ENCODE measurements around the gene EYS.

The EYS gene

GRCh38 chr6:64948261-64948660 lies 758.8 kb downstream of the EYS start:
- no peak for TF ChIP-seq CTCF (IDR thresholded peaks at IDR 0.05; ENCODE audit: extremely low read depth, insufficient read depth, missing control alignments)
- no peak for DNase-seq (ENCODE audit: low spot score)
- in situ Hi-C loops (cut with MboI; ENCODE audit: low pct_unique_long_range_greater_than_20kb, low sequenced_read_pairs, unreplicated experiment), result no loop called here

- no peak for TF ChIP-seq CTCF (IDR thresholded peaks at IDR 0.05; ENCODE audit: extremely low read depth, insufficient read depth, missing control alignments)
- in situ Hi-C loops (cut with MboI; ENCODE audit: low pct_unique_long_range_greater_than_20kb, low sequenced_read_pairs, unreplicated experiment), result no loop called here
- DNase-seq (ENCODE audit: low spot score), result no peak
These were observed 761.6 kb downstream of the EYS start for GRCh38 chr6:64945450-64945849.

GRCh38 chr6:64932486-64932885 lies 774.5 kb downstream of the EYS start:
- in situ Hi-C loops (cut with MboI; ENCODE audit: low pct_unique_long_range_greater_than_20kb, low sequenced_read_pairs, unreplicated experiment), result no loop called here
- no peak for TF ChIP-seq CTCF (IDR thresholded peaks at IDR 0.05; ENCODE audit: extremely low read depth, insufficient read depth, missing control alignments)
- DNase-seq (ENCODE audit: low spot score), result no peak

- TF ChIP-seq CTCF (IDR thresholded peaks at IDR 0.05; ENCODE audit: extremely low read depth, insufficient read depth, missing control alignments), result no peak
- in situ Hi-C loops (cut with MboI; ENCODE audit: low pct_unique_long_range_greater_than_20kb, low sequenced_read_pairs, unreplicated experiment), result no loop called here
- no peak for DNase-seq (ENCODE audit: low spot score)
These were observed 776.3 kb downstream of the EYS start for GRCh38 chr6:64930681-64931080.

- in situ Hi-C loops (cut with MboI; ENCODE audit: low pct_unique_long_range_greater_than_20kb, low sequenced_read_pairs, unreplicated experiment), result no loop called here
These were observed 781.0 kb downstream of the EYS start for GRCh38 chr6:64926051-64926450.

GRCh38 chr6:64920257-64920656 lies 786.8 kb downstream of the EYS start:
- in situ Hi-C loops (cut with MboI; ENCODE audit: low pct_unique_long_range_greater_than_20kb, low sequenced_read_pairs, unreplicated experiment), result no loop called here
- DNase-seq (ENCODE audit: low spot score), result no peak
- TF ChIP-seq CTCF (IDR thresholded peaks at IDR 0.05; ENCODE audit: extremely low read depth, insufficient read depth, missing control alignments), result no peak

More at GRCh38 chr6:64926051-64926450, 781.0 kb downstream of the EYS start:
- TF ChIP-seq CTCF (IDR thresholded peaks at IDR 0.05; ENCODE audit: extremely low read depth, insufficient read depth, missing control alignments), result no peak
- no peak for DNase-seq (ENCODE audit: low spot score)

GRCh38 chr6:64914124-64914523 lies 792.9 kb downstream of the EYS start:
- in situ Hi-C loops (cut with MboI; ENCODE audit: low pct_unique_long_range_greater_than_20kb, low sequenced_read_pairs, unreplicated experiment), result no loop called here
- DNase-seq (ENCODE audit: low spot score), result no peak
- no peak for TF ChIP-seq CTCF (IDR thresholded peaks at IDR 0.05; ENCODE audit: extremely low read depth, insufficient read depth, missing control alignments)
